Ectodermal cell (in vitro differentiated cells): Measurements from ENCODE around the gene BEX3.
"Not testable (repeated sequence)": the region's sequence is repeated elsewhere in the genome, so short reads cannot be mapped to it uniquely, and the experiment has no call there.

ENCODE experiments used
- H3K27ac ChIP-seq: 2 replicates; pipeline ENCODE4 v1.7.0; 2013; ENCODE audit warnings: mild to moderate bottlenecking, low read depth, low read length; ENCODE audit not compliant: insufficient read depth, poor library complexity, severe bottlenecking
- H3K27me3 ChIP-seq: 2 replicates; pipeline ENCODE4 v1.7.0; 2013; ENCODE audit warnings: mild to moderate bottlenecking, low read length; ENCODE audit not compliant: insufficient read depth, control insufficient read depth, poor library complexity, severe bottlenecking
- H3K36me3 ChIP-seq: one replicate; pipeline ENCODE4 v1.7.0; 2013; ENCODE audit warnings: low read length; ENCODE audit not compliant: control insufficient read depth, insufficient read depth
- H3K4me1 ChIP-seq: one replicate; pipeline ENCODE4 v1.7.0; 2013; ENCODE audit warnings: low read length; ENCODE audit not compliant: control insufficient read depth, insufficient read depth
- H3K4me3 ChIP-seq: 2 replicates; pipeline ENCODE4 v1.7.0; 2013; ENCODE audit warnings: low read depth, low read length, control low read depth; ENCODE audit not compliant: insufficient read depth
- H3K9me3 ChIP-seq: 2 replicates; pipeline ENCODE4 v1.7.0; 2013; ENCODE audit warnings: mild to moderate bottlenecking, low read length, moderate library complexity; ENCODE audit not compliant: control insufficient read depth
- WGBS, 2 experiments: methylation state at CpG; one replicate each; pipeline ENCODE4 v1.1.7; 2013; ENCODE audit warnings: missing lambda C conversion rate in 2 of 2; 5-methylcytosine and 5-hydroxymethylcytosine counted together

The BEX3 gene

GRCh38 chrX:103399744-103400143, 23.4 kb downstream of the BEX3 start:
- H3K27me3 ChIP-seq, result no peaks in the 10 kb centered on the region
- no peaks in the 10 kb centered on the region for H3K36me3 ChIP-seq
- H3K4me1 ChIP-seq, result no peaks in the 10 kb centered on the region
- WGBS, 2 experiments, result 40% methylated on average over 1 of the region's 1 CpG; no CpG with 5 or more reads in 1 of the 2 experiments
- no peak overlapping the region for H3K4me3 ChIP-seq
- H3K9me3 ChIP-seq, result no peaks in the 10 kb centered on the region
- no peak overlapping the region for H3K27ac ChIP-seq

GRCh38 chrX:103400931-103401330, 24.6 kb downstream of the BEX3 start:
- Histone ChIP-seq H3K4me1 (no peaks in the 10 kb centered on the region), H3K9me3 (no peaks in the 10 kb centered on the region), H3K36me3 (no peaks in the 10 kb centered on the region), H3K4me3 (no peak overlapping the region), H3K27ac (no peak overlapping the region), H3K27me3 (no peaks in the 10 kb centered on the region)
- WGBS, 2 experiments, result 82 to 93% methylated on average over 1 of the region's 1 CpG

- 3 to 4% methylated on average over 19 of the region's 19 CpGs for WGBS, 2 experiments
- H3K27me3 ChIP-seq, result no peaks in the 10 kb centered on the region
- H3K27ac ChIP-seq, result peak overlapping the region; percentile 23
- H3K9me3 ChIP-seq, result no peaks in the 10 kb centered on the region
- no peaks in the 10 kb centered on the region for H3K36me3 ChIP-seq
- peak overlapping the region; percentile 70 for H3K4me3 ChIP-seq
- no peaks in the 10 kb centered on the region for H3K4me1 ChIP-seq
These were observed 28.1 kb downstream of the BEX3 start for GRCh38 chrX:103404231-103405008.

- H3K27me3 ChIP-seq, result no peaks in the 10 kb centered on the region
- H3K27ac ChIP-seq, result no peak overlapping the region
- 0 to 2% methylated on average over 6 of the region's 7 CpGs for WGBS, 2 experiments
These were observed 28.6 kb downstream of the BEX3 start for GRCh38 chrX:103405009-103405333.

DNA sequence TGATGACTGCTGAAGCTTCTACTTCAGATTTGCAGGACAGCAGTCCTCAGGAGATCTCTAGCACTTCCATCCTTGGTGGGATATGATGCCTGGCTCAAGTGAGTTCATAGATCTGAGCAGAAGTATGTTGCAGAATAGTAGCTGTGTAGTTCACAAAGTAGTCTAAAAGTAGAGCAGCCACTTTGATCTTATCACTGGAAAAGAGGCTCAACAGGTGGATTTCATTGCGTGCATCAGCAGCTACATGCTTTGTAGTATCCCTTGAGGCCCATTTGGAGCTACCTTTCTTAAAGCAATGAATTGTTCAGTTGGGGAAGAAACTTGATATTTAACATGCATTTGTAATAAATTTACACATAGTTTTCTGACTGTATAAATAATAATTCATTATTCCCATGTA, 29.9 kb downstream of the BEX3 start:
- Histone ChIP-seq H3K9me3 (no peaks in the 10 kb centered on the region), H3K4me1 (no peaks in the 10 kb centered on the region), H3K27me3 (no peaks in the 10 kb centered on the region), H3K27ac (no peak overlapping the region), H3K4me3 (no peak overlapping the region), H3K36me3 (no peaks in the 10 kb centered on the region)
- WGBS, 2 experiments, result 95 to 100% methylated on average over 1 of the region's 1 CpG

More at GRCh38 chrX:103405009-103405333, 28.6 kb downstream of the BEX3 start:
- no peaks in the 10 kb centered on the region for H3K36me3 ChIP-seq
- H3K9me3 ChIP-seq, result no peaks in the 10 kb centered on the region
- peak overlapping the region; percentile 70 for H3K4me3 ChIP-seq
- H3K4me1 ChIP-seq, result no peaks in the 10 kb centered on the region

DNA sequence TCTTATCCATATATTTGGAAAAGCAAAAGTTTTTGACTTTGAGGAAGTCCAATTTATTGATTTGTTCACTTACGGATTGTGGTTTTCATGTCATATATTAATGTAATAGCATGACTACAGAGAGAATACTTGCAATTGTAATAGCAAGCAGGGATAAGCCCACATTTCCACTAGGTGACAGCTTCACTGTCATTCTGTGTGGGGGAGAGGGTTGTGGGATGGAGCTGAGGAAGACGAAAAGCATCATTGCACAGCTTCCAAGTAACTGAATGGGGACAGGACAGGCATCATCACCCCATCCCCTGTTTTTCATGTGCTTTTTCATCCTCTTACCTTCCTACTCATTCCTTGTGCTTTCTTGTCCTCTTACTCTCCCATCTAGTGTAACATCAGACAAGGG, 31.4 kb downstream of the BEX3 start:
- Histone ChIP-seq H3K9me3 (no peaks in the 10 kb centered on the region), H3K27ac (no peak overlapping the region), H3K4me3 (no peak overlapping the region), H3K27me3 (no peaks in the 10 kb centered on the region), H3K36me3 (no peaks in the 10 kb centered on the region), H3K4me1 (no peaks in the 10 kb centered on the region)
- WGBS, 2 experiments, result 60 to 100% methylated on average over 1 to 2 of the region's 2 CpGs

GRCh38 chrX:103411721-103412120, 35.4 kb downstream of the BEX3 start:
- not testable (repeated sequence) for H3K27me3 ChIP-seq, H3K27ac ChIP-seq, H3K9me3 ChIP-seq, H3K36me3 ChIP-seq, H3K4me1 ChIP-seq, H3K4me3 ChIP-seq
- WGBS, 2 experiments, result 100% methylated on average over 1 of the region's 2 CpGs; no CpG with 5 or more reads in 1 of the 2 experiments

DNA sequence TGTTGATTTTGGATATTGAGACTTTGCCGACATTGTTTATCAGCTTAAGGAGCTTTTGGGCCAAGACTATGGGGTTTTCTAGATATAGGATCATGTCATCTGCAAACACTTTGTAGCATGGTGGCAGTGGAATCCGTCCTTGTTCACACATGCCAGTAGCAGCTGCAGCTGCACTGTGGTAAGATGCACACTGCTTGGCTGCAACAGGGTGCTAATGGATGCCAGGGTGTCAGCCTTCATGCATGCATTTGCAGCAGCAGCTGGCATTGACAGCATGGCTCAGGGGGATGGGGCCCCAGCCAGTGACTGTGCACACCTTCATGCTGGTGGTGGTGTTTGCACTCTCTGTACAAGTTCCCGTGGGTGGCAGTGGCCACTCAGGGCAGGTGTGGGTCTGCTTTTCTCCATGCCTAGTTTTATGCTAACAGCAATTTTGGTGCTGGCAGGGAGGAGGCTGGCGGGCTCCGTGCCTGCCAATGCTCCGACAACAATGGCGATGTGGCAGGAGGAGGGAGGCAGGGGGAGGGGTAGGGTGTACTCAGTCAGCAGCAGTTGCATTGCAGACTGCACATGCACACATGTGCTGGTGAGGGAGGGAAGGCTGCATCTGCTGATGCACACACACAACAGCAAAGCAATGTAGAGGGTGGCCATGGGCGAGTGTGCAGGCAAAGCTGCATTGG, 37.5 kb downstream of the BEX3 start:
- 86% methylated on average over 8 of the region's 8 CpGs for WGBS, 2 experiments
- Histone ChIP-seq H3K4me3 (no peak overlapping the region), H3K4me1 (no peaks in the 10 kb centered on the region), H3K27ac (no peak overlapping the region), H3K9me3 (no peaks in the 10 kb centered on the region), H3K27me3 (no peaks in the 10 kb centered on the region), H3K36me3 (no peaks in the 10 kb centered on the region)

- Histone ChIP-seq H3K4me3 (no peak overlapping the region), H3K27me3 (no peaks in the 10 kb centered on the region), H3K36me3 (no peaks in the 10 kb centered on the region), H3K4me1 (no peaks in the 10 kb centered on the region), H3K9me3 (no peaks in the 10 kb centered on the region), H3K27ac (no peak overlapping the region)
- WGBS, 2 experiments, result 95 to 97% methylated on average over 7 of the region's 7 CpGs
These were observed 38.2 kb downstream of the BEX3 start for GRCh38 chrX:103414561-103414960.

DNA sequence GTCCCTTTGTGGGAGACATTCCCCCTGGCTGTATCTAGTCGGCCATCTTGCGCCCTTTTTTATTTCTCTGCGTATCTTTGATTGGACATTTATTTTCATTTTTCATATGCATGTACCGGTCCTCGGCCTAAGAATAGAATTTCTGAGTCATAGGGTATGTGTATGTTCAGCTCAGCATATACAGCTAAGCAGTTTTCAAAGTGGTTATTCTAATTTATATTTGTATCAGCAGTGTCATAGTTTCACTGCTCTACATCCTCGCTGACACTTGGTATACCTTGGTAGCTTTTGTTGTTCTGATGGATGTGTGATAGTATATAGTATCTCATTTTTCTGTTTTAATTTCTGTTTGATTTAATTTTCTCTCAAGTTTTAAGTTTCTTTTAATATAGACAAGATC, 38.7 kb downstream of the BEX3 start:
- no peaks in the 10 kb centered on the region for H3K4me1 ChIP-seq
- no peaks in the 10 kb centered on the region for H3K36me3 ChIP-seq
- H3K27me3 ChIP-seq, result no peaks in the 10 kb centered on the region
- H3K9me3 ChIP-seq, result no peaks in the 10 kb centered on the region
- H3K4me3 ChIP-seq, result no peak overlapping the region
- no peak overlapping the region for H3K27ac ChIP-seq
- 94 to 98% methylated on average over 5 of the region's 6 CpGs for WGBS, 2 experiments
